ENCODE data around the gene SLC6A19.

Gene SLC6A19

GRCh38 chr5:1264211-1264610, 62.8 kb downstream of the SLC6A19 start:
- Histone ChIP-seq H3K79me2 (ENCODE audit: insufficient read depth, low read length) (no peaks in the 10 kb centered on the region), H3K9me2 (replicated peaks; ENCODE audit: insufficient read depth, low read length) (no peaks in the 10 kb centered on the region), H2AFZ (ENCODE audit: low read depth, low read length, severe bottlenecking) (no peak overlapping the region), H3K4me3 (ENCODE audit: insufficient read depth, low read length, poor library complexity, severe bottlenecking) (no peak overlapping the region), H4K20me1 (ENCODE audit: low read depth, low read length) (no peaks in the 10 kb centered on the region), H3F3A (ENCODE audit: insufficient read depth) (no peaks in the 10 kb centered on the region), H3K9ac (ENCODE audit: low read length) (no peak overlapping the region), H3K4me2 (ENCODE audit: low read depth, low read length, poor library complexity, severe bottlenecking) (no peak overlapping the region), H3K36me3 (ENCODE audit: low read length) (no peaks in the 10 kb centered on the region), H3K27me3 (ENCODE audit: low read length) (no peaks in the 10 kb centered on the region), H3K9me3 (ENCODE audit: insufficient read depth, low read length) (no peaks in the 10 kb centered on the region), H3K27ac (ENCODE audit: low read depth, low read length) (no peak overlapping the region)
- TF ChIP-seq EZH2phosphoT487 (conservative IDR thresholded peaks at IDR 0.05; ENCODE audit: low read length) = no peak
- TF ChIP-seq CTCF (IDR thresholded peaks at IDR 0.05; ENCODE audit: insufficient read depth, low read length, poor library complexity, severe bottlenecking) = no peak

- Histone ChIP-seq H3K79me2 (ENCODE audit: insufficient read depth, low read length) (no peaks in the 10 kb centered on the region), H4K20me1 (ENCODE audit: low read depth, low read length) (no peaks in the 10 kb centered on the region), H3K27me3 (ENCODE audit: low read length) (no peaks in the 10 kb centered on the region), H3K9ac (ENCODE audit: low read length) (no peak overlapping the region), H3K27ac (ENCODE audit: low read depth, low read length) (no peak overlapping the region), H3K9me2 (replicated peaks; ENCODE audit: insufficient read depth, low read length) (no peaks in the 10 kb centered on the region), H3K36me3 (ENCODE audit: low read length) (no peaks in the 10 kb centered on the region), H3K4me2 (ENCODE audit: low read depth, low read length, poor library complexity, severe bottlenecking) (no peak overlapping the region), H3F3A (ENCODE audit: insufficient read depth) (no peaks in the 10 kb centered on the region), H3K4me3 (ENCODE audit: insufficient read depth, low read length, poor library complexity, severe bottlenecking) (no peak overlapping the region), H3K9me3 (ENCODE audit: insufficient read depth, low read length) (no peaks in the 10 kb centered on the region), H2AFZ (ENCODE audit: low read depth, low read length, severe bottlenecking) (no peak overlapping the region)
- TF ChIP-seq CTCF (IDR thresholded peaks at IDR 0.05; ENCODE audit: insufficient read depth, low read length, poor library complexity, severe bottlenecking) (no peak), EZH2phosphoT487 (conservative IDR thresholded peaks at IDR 0.05; ENCODE audit: low read length) (no peak)
Observed at GRCh38 chr5:1265026-1265425, 63.6 kb downstream of the SLC6A19 start.

GRCh38 chr5:1265461-1266455, 64.4 kb downstream of the SLC6A19 start:
- TF ChIP-seq CTCF (IDR thresholded peaks at IDR 0.05; ENCODE audit: insufficient read depth, low read length, poor library complexity, severe bottlenecking) (no peak), EZH2phosphoT487 (conservative IDR thresholded peaks at IDR 0.05; ENCODE audit: low read length) (no peak)
- H3K27ac ChIP-seq (ENCODE audit: low read depth, low read length) = no peak overlapping the region
- no peak overlapping the region for H2AFZ ChIP-seq (ENCODE audit: low read depth, low read length, severe bottlenecking)
- H3K4me3 ChIP-seq (ENCODE audit: insufficient read depth, low read length, poor library complexity, severe bottlenecking) = no peak overlapping the region
- no peak overlapping the region for H3K9ac ChIP-seq (ENCODE audit: low read length)
- H4K20me1 ChIP-seq (ENCODE audit: low read depth, low read length) = no peaks in the 10 kb centered on the region
- no peaks in the 10 kb centered on the region for H3K9me3 ChIP-seq (ENCODE audit: insufficient read depth, low read length)
- no peaks in the 10 kb centered on the region for H3K36me3 ChIP-seq (ENCODE audit: low read length)
- no peak overlapping the region for H3K4me2 ChIP-seq (ENCODE audit: low read depth, low read length, poor library complexity, severe bottlenecking)
- no peaks in the 10 kb centered on the region for H3K79me2 ChIP-seq (ENCODE audit: insufficient read depth, low read length)
- H3K27me3 ChIP-seq (ENCODE audit: low read length) = no peaks in the 10 kb centered on the region
- no peaks in the 10 kb centered on the region for H3K9me2 ChIP-seq (replicated peaks; ENCODE audit: insufficient read depth, low read length)
- no peaks in the 10 kb centered on the region for H3F3A ChIP-seq (ENCODE audit: insufficient read depth)

Measured in SU-DHL-6 (cell line).